Measurements from ENCODE around the gene LRRC72.

LRRC72 gene

DNA sequence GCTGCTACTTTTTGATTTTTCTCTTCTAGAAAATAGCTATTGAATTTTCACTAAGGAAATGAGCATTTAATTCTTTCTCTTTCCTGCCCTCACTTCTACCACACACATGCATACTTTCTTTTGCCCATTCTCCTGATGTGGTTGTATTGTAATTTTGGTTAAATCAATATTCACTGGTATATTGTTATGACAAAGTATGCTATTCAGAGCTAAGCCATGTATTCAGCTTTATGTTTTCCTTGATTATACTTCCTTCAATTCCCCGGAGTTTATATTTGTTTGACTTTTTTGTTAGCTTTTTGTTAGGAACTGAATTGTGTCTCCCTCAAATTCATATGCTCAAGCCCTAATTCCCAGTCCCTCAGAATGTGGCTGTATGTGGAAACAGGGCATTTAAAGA is 24.0 kb downstream of the LRRC72 start:
- Mint-ChIP-seq H3K36me3 (ENCODE audit: low read depth) (no peaks in the 10 kb centered on the region), H3K27me3 (no peaks in the 10 kb centered on the region), H3K4me3 (no peak overlapping the region), H3K4me1 (ENCODE audit: low read depth) (no peaks in the 10 kb centered on the region), H3K27ac (no peak overlapping the region), H3K9me3 (no peaks in the 10 kb centered on the region)

DNA sequence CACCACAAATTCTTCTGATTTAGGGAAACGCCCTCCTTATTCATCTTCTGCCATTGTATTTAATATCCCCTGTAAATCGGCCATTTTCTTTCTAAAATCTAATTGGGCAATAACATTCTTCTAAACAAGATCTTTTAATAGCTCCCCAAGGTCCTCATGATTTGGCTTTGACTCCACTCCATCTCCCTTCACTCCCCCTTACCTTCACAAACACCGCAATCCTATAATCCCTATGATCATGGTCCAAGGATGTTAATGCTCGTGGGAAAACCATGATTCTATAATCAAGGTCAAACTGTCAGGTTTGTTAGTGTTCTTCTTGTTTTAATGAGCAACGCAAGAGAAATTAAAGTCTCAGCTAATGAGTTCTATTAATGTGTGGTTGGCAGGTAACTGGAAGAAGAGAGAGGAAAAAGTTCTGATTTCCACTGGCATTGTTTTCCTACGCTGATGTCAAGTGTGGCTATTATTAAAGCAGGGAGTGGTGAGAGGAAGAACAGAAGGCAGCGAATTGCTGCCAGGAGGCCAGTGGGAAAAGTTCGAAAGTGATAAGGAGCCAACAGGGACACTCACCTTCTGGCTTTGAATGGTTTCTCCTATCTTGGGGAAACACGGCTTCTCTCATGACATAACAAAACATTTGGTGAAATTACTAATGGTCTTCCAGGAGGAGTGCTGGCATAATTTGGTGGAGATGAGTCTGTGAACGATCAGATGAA is 28.1 kb downstream of the LRRC72 start:
- no peak overlapping the region for H3K27ac Mint-ChIP-seq
- no peaks in the 10 kb centered on the region for H3K36me3 Mint-ChIP-seq (ENCODE audit: low read depth)
- no peaks in the 10 kb centered on the region for H3K27me3 Mint-ChIP-seq
- no peaks in the 10 kb centered on the region for H3K9me3 Mint-ChIP-seq
- no peaks in the 10 kb centered on the region for H3K4me1 Mint-ChIP-seq (ENCODE audit: low read depth)
- no peak overlapping the region for H3K4me3 Mint-ChIP-seq

DNA sequence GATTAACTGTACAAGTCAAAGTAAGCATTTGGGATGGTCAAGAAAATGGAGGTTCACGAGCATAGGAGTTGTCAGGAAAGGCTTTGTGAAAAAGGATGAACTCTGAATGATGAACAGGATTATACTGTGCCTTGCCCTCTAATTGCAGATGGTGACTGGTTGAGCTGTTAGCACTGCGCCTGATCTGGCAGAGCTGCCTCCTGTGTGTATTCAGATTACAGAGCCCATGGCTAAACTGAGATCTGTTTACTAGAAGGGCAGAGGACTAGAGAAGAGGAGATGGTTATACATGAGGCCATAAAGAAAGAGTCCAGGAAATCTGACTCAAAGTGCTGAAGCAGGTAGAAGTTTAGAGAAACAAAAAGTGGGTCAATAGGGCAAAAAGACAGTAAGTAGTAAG is 29.7 kb downstream of the LRRC72 start:
- H3K27me3 Mint-ChIP-seq, result no peaks in the 10 kb centered on the region
- H3K9me3 Mint-ChIP-seq, result no peaks in the 10 kb centered on the region
- no peak overlapping the region for H3K4me3 Mint-ChIP-seq
- no peaks in the 10 kb centered on the region for H3K4me1 Mint-ChIP-seq (ENCODE audit: low read depth)
- no peaks in the 10 kb centered on the region for H3K36me3 Mint-ChIP-seq (ENCODE audit: low read depth)
- H3K27ac Mint-ChIP-seq, result no peak overlapping the region

DNA sequence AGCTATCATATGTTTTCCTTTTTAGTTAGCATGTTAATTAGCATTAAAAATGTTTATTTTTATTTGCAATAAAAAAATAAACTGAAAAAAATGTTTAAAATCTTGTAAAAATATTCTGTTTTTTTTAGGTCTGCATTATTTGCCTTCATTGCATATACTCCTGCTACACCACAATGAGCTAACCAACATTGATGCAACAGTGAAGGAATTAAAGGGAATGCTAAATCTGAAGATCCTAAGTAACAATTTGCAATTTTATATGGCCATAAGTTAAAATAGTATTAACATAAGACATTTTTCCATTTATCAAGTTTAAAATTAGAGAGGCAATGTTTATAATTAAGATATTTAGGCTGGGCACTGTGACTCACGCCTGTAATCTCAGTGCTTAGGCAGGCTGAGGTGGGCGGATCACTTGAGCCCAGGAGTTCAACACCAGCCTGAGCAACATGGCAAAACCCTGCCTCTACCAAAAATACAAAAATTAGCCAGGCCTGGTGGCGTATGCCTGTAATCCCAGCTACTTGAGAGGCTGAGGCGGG is 32.2 kb downstream of the LRRC72 start:
- Mint-ChIP-seq H3K27ac (no peak overlapping the region), H3K27me3 (no peaks in the 10 kb centered on the region), H3K4me1 (ENCODE audit: low read depth) (peaks cover 10% of the 10 kb centered on the region), H3K36me3 (ENCODE audit: low read depth) (no peaks in the 10 kb centered on the region), H3K4me3 (no peak overlapping the region), H3K9me3 (no peaks in the 10 kb centered on the region)

DNA sequence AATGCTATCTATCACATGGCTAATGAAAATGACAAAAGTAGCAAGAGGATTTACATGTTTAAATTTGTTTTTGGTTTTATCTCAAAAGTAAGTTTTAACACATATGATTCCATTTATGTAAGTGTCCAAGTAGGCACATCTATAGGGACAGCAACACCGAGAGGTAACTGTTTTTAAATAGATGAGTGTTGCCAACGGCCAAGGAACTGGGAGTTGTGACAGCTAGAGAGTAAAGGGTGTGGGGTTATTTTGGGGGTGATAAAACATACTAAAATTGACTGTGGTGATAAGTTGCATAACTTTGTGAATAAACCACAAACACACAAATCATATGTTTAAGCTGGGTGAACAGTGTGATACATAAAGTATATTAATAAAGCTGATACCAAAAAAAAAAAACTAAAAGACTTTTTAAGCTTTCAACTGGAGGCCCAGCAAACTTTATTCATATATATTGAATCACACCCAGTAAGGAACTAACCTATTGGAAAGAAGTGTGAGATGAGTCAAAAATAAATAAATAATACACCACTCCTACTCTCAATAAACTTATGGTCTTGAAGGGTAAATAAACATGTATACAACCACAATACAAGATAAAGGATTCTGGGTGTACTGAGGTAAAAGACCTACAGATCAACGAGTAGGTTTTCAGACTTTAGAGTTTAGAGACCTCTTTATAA is 33.0 kb downstream of the LRRC72 start:
- H3K36me3 Mint-ChIP-seq (ENCODE audit: low read depth), result no peaks in the 10 kb centered on the region
- H3K27ac Mint-ChIP-seq, result no peak overlapping the region
- H3K4me3 Mint-ChIP-seq, result no peak overlapping the region
- H3K9me3 Mint-ChIP-seq, result no peaks in the 10 kb centered on the region
- no peaks in the 10 kb centered on the region for H3K27me3 Mint-ChIP-seq
- H3K4me1 Mint-ChIP-seq (ENCODE audit: low read depth), result peaks cover 18% of the 10 kb centered on the region

DNA sequence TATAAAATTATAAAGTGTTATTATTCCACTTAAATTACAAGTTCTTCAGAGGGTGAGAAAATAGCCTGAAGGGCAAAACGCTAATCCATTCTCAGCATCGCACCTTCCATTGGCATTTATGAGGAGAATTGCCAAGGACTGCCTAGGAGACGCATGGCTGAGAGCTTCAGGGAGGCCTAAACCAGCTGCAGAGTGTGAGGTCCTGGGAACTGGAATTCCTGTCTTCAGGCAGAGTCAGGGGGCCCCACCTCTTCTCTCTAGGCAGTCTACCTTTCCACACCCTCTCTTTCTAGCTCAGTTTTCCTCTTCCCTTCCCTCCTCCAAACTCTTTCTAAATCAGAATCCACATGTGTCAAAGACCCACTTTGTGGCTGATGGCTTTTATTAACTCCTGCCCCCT is 35.3 kb downstream of the LRRC72 start:
- Mint-ChIP-seq H3K36me3 (ENCODE audit: low read depth) (no peaks in the 10 kb centered on the region), H3K27me3 (no peaks in the 10 kb centered on the region), H3K9me3 (no peaks in the 10 kb centered on the region), H3K4me1 (ENCODE audit: low read depth) (peaks cover 21% of the 10 kb centered on the region), H3K27ac (no peak overlapping the region), H3K4me3 (no peak overlapping the region)

DNA sequence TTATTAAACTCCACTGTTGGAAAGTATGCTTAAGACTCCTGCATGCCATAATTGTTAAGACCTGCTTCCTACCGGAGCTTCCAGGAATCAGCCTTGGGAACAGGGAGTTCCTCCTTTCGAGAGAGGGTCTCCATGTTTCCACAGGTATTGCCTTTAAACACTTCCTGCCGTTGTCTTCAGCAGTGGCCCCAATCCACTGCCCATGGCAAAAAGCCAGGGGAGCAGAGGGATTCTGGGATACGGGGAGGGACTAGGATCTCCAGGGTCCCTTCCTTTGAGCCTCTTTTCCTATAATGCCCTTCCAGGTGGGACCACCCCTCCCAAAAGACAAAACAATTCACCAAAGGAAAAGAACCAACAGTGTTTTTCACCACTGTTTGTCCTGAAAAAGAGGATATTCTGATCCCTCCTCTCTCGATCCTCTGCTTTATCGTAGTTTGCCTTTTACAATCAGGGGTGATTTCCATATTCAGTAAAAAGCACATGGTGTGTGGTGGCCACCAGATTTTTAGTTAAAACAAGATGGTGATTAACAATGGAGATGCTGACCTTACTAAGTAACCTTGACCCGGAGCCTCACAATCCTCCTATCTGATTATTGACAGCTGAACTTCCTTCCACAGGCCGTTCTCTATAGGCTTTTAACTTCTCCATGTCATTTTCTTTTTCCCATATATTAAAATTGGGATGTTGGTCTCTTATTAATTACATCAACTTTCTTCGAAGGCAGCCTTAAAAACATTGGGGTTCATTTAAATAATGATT is 36.0 kb downstream of the LRRC72 start:
- Mint-ChIP-seq H3K4me3 (no peak overlapping the region), H3K4me1 (ENCODE audit: low read depth) (peaks cover 21% of the 10 kb centered on the region), H3K36me3 (ENCODE audit: low read depth) (no peaks in the 10 kb centered on the region), H3K27me3 (no peaks in the 10 kb centered on the region), H3K27ac (no peak overlapping the region), H3K9me3 (no peaks in the 10 kb centered on the region)

DNA sequence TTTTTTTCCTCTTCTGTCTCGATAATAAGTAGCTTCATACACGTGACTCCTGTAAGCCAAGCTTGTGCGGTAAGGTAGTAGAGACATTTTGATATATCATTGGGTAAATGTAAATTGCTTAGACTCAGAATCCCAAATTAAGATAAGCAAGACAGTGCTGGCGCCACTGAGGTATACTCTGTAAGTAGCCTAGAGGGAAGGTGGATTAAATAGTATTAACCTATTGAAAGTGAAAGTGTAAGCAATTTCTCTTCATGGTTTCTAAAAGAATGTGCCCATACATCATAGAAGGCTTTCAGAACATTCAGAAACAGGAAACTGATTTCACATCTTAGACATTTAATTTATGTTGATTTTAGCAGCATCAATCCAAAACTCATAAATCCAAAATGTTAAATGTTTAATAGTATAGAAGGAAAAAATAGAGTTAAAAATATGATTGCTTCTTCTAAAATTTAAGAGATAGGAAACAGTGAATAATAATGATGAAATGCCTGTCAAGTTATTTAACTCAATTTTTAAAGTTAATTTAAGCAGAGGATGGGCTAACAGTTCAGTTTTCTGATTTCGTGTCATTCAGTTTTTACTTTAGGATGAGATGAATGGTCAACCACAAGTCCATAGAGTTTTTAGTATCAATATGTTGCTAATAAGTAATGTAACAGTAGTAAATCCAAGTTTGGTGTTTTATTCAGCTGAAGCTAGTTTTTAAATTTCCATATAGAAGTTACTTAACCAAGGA is 36.8 kb downstream of the LRRC72 start:
- Mint-ChIP-seq H3K36me3 (ENCODE audit: low read depth) (no peaks in the 10 kb centered on the region), H3K4me1 (ENCODE audit: low read depth) (peaks cover 21% of the 10 kb centered on the region), H3K27ac (peak overlapping the region; percentile 10), H3K27me3 (no peaks in the 10 kb centered on the region), H3K9me3 (no peaks in the 10 kb centered on the region), H3K4me3 (peak overlapping the region; percentile 21)

DNA sequence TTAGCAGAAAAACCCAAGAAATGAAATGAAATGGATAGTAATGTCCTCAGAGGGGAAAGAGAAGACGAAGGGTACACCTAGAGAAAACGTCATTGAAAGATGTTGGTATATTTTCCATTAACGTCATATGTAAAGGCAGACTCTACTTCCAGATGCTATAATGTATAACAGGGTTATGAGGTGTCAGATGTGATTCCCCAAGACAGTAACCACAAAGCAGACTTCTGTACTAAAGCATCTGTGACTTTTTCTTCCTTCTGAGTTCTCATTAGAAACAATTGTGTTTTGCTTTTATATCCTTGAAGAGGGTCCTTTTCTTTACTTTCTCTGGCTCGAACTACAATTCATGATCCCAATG is 37.4 kb downstream of the LRRC72 start:
- H3K27me3 Mint-ChIP-seq, result no peaks in the 10 kb centered on the region
- H3K4me3 Mint-ChIP-seq, result peak overlapping the region; percentile 21
- H3K36me3 Mint-ChIP-seq (ENCODE audit: low read depth), result no peaks in the 10 kb centered on the region
- H3K27ac Mint-ChIP-seq, result peak overlapping the region; percentile 10
- H3K9me3 Mint-ChIP-seq, result no peaks in the 10 kb centered on the region
- H3K4me1 Mint-ChIP-seq (ENCODE audit: low read depth), result peaks cover 21% of the 10 kb centered on the region

DNA sequence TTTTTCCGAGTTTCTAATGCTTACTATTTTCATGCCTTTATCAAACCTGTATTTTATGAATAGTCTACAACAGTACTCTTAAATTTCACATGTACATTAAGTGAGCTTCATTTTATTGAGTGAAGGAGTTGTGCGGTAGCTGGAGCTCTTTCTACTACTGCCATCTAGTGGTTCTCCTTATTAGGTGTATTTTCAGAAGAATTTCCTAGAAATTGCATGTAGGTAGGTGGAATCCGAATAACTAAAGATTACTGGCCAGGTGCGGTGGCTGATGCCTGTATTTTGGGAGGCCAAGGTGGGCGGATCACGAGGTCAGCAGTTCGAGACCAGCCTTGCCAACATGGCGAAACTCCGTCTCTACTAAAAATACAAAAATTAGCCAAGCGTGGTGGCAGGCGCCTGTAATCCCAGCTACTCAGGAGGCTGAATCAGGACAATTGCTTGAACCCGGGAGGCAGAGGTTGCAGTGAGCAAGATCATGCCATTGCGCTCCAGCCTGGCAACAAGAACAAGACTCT is 38.3 kb downstream of the LRRC72 start:
- H3K4me1 Mint-ChIP-seq (ENCODE audit: low read depth), result peaks cover 21% of the 10 kb centered on the region
- H3K4me3 Mint-ChIP-seq, result no peak overlapping the region
- H3K27me3 Mint-ChIP-seq, result no peaks in the 10 kb centered on the region
- no peaks in the 10 kb centered on the region for H3K9me3 Mint-ChIP-seq
- H3K36me3 Mint-ChIP-seq (ENCODE audit: low read depth), result no peaks in the 10 kb centered on the region
- H3K27ac Mint-ChIP-seq, result peak overlapping the region; percentile 10

DNA sequence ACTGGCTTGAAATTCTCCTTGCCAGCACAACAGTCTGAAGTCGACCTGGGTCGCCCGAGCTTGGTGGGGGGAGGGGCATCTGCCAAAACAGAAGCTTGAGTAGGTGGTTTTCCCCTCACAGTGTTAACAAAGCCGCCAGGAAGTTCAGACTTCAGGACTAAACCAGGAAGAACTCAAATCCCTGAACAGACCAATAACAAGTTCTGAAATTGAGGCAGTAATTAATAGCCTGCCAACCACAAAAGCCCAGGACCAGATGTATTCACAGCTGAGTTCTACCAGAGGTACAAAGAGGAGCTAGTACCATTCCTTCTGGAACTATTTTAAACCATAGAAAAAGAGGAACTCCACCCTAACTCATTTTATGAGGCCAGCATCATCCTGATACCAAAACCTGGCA is 45.3 kb downstream of the LRRC72 start:
- H3K9me3 Mint-ChIP-seq, result no peaks in the 10 kb centered on the region
- H3K4me3 Mint-ChIP-seq, result no peak overlapping the region
- H3K27ac Mint-ChIP-seq, result no peak overlapping the region
- no peaks in the 10 kb centered on the region for H3K36me3 Mint-ChIP-seq (ENCODE audit: low read depth)
- H3K4me1 Mint-ChIP-seq (ENCODE audit: low read depth), result no peaks in the 10 kb centered on the region
- no peaks in the 10 kb centered on the region for H3K27me3 Mint-ChIP-seq

DNA sequence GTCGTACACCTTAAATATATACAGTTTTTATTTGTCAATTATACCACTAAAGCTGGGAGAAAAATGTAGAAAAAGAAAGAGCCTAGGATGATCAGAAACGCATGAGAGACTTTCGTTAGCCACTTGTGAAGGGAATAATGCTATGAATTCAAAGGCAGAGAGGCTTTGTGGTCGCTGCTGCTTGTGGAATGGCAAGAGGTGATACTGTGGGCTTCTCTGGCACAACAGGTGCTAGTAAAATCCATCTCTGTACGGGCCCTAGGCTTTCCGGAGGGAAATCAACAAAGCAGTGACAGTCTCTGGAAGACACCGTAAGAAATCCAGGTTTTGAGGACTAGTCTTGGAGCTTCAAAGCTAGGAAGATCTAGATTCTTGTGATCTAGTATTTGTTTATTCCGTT is 52.6 kb downstream of the LRRC72 start:
- Mint-ChIP-seq H3K4me3 (no peak overlapping the region), H3K4me1 (ENCODE audit: low read depth) (no peaks in the 10 kb centered on the region), H3K27ac (no peak overlapping the region), H3K27me3 (no peaks in the 10 kb centered on the region), H3K36me3 (ENCODE audit: low read depth) (no peaks in the 10 kb centered on the region), H3K9me3 (no peaks in the 10 kb centered on the region)

DNA sequence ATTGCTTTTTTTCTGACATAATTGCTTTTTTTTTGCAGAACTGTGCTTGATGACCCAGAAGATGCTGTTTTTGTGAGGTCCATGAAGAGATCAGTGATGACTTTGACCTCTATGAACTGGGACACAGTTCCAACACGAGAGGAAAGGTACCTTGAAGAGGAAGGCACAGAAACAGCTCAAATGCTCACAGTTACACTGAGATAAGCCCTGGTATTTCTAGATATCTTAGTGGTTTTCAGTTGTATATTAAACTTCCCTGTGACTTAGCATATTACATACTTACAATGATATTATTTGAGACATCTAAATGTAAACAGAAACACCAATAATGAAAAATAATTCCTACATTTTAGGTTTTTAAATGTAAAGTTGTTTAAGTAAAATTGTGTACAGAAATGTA is 54.7 kb downstream of the LRRC72 start:
- H3K4me3 Mint-ChIP-seq, result no peak overlapping the region
- peaks cover 4% of the 10 kb centered on the region for H3K27me3 Mint-ChIP-seq
- H3K27ac Mint-ChIP-seq, result no peak overlapping the region
- no peaks in the 10 kb centered on the region for H3K9me3 Mint-ChIP-seq
- no peaks in the 10 kb centered on the region for H3K4me1 Mint-ChIP-seq (ENCODE audit: low read depth)
- no peaks in the 10 kb centered on the region for H3K36me3 Mint-ChIP-seq (ENCODE audit: low read depth)

DNA sequence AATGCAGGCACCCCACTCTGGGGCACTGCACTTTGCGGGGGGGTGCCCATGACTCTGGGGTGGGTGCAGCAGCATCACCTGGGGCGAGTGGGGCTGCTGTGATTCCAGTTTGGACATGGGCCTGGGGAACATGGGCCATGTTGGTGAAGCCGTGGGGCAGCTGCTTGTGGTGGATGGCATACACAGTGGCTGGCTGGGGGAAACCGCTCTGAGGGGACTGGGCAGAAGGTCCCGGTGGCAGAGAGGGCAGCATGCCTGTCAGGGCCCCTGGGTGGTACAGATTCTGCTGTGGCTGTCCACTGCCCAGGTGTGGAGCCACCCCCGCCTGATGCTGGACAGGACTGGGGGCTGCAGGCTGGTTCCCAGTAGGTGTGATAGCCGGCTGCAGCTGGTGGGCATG is 57.2 kb downstream of the LRRC72 start:
- peaks cover 4% of the 10 kb centered on the region for H3K27me3 Mint-ChIP-seq
- H3K9me3 Mint-ChIP-seq, result no peaks in the 10 kb centered on the region
- no peaks in the 10 kb centered on the region for H3K36me3 Mint-ChIP-seq (ENCODE audit: low read depth)
- no peak overlapping the region for H3K4me3 Mint-ChIP-seq
- H3K4me1 Mint-ChIP-seq (ENCODE audit: low read depth), result no peaks in the 10 kb centered on the region
- no peak overlapping the region for H3K27ac Mint-ChIP-seq
